ENCODE data around the gene PTCD1.

The PTCD1 gene, protein sequence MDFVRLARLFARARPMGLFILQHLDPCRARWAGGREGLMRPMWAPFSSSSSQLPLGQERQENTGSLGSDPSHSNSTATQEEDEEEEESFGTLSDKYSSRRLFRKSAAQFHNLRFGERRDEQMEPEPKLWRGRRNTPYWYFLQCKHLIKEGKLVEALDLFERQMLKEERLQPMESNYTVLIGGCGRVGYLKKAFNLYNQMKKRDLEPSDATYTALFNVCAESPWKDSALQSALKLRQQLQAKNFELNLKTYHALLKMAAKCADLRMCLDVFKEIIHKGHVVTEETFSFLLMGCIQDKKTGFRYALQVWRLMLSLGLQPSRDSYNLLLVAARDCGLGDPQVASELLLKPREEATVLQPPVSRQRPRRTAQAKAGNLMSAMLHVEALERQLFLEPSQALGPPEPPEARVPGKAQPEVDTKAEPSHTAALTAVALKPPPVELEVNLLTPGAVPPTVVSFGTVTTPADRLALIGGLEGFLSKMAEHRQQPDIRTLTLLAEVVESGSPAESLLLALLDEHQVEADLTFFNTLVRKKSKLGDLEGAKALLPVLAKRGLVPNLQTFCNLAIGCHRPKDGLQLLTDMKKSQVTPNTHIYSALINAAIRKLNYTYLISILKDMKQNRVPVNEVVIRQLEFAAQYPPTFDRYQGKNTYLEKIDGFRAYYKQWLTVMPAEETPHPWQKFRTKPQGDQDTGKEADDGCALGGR

DNA sequence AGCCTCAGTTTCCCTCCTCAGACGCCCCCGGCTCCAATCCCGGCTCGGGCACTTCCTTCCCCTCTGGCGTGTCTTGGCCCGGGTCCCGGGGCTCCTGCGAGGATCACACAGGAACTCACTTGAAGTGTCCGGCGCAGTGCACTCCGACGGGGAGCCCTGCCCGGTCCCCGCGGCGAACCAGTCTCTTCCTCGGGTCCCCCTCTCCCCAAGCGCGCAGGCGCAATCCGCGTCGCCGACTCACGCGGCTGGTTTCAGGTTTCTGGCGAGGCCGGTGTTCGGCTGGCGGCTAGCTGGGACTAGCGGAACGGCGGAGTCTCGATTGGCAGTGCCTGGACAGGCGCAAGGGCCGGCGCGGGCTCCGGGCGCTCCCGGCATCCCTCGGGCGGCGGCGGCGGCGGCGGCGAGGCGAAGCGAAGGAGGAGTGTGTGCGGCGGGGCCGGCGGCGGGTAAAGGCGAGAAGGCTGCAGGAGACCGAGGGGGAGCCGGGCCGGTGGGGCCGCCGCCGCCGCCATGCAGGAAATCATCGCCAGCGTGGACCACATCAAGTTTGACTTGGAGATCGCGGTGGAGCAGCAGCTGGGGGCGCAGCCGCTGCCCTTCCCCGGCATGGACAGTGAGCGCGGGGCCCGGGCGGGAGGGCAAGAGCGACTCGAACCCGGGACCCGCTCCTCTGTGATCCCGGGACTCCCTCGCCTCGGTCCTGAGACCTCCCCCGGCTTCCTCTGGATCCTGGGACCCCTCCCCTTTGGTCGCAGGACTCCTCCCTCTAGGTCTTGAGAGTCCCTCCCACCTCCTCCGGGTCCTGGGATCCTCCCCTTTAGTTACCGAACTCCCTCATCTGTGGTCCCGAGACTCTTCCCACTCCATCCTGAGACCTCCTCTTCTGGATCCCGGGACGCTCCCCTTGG, at the start of gene PTCD1, which contains the start of gene CPSF4:
Gene PTCD1 (minus strand): TSS at position 226 of the 908 bp plus-strand sequence. CDS start 3,556 bp downstream, outside the sequence.
Gene CPSF4 (plus strand): TSS at position 371 of the 908 bp plus-strand sequence. CDS start 140 bp downstream, at position 511.
- DNase-seq (ENCODE audit: low read depth) = peak; percentile 82

DNA sequence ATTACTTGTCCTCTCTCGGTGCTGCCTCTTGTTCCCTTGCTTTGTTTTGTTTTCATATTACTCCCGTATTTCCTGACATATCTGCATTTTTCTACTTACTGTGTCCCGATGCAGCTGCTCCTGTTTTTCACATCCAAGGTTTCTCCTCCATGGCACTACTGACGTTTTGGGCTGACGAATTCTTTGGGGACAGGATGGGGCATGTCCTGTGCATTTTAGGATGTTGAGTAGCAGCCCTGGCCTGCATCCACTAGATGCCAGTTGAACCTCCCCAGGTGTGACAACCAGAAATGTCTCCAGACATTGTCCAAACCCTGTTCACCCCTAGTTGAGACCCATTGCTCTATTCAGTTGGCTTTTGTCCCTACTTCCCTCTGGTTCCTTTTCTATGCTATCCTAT, 46.5 kb upstream of the PTCD1 start:
- no peak for DNase-seq (ENCODE audit: low read depth)

DNA sequence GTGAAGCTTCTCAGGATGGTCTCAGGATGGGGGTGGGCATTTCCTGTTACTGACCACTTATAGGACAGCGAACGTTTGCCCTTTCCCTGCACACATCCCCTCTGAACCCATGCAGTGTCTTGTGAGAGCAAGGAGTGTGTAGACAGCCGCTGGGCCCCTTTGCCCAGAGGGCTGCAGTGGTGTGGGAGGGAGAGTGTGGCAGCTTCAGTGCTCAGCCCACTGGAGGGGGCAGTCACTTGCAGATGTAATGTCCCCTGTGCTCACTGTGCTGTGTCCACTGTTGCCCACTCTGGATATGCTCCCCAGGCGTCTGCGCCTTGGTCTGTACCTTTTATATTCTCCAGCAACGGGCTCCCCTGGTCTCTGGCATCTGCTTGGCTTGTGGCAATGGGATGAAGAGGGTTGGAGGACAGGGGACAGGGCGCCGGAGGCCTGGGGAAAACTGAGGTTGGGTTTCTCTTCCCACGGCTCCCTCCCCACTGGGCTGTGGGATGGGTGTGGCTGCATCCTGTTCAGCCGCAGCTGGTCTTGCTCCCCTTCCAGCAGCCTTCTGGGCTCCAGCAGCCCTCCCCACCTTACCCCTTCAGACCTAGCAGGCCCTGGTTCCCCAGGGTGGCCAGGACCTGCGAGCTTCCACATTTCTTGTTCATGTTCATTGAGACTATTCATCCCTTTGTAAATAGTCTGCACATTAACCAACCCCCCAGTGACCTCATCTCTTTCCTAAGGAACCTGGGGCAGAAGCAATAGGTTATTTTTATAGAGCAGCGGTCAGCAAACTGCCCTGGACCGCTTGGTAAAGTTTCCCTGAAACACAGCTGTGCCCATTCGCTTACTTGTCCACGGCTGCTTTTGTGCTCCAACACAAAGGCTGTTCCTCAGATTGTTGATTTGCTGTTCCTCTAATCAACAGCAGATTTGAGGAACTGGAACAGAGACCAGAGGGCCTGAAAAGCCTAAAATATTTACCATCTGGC, 40.2 kb upstream of the PTCD1 start:
- no peak for DNase-seq (ENCODE audit: low read depth)

DNA sequence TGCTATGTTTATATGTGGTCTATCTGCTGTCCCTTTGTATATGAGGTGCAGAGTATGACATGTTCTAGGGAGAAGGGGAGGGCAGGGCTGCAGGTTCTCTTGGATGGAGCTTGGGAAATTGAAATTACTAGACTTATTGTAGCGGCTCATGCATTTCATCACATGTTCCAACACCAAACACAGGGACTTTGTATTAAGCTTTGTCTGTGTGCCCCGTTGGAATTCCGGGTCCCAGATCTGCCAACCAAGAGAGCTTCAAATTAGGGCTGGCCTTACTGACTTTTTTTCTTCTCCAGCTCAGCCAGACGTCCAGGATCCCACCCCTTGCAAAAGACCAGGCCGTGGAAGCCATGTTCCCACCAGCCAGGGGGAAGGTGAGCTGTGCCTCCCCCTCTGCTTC, 37.5 kb upstream of the PTCD1 start:
- no peak for DNase-seq (ENCODE audit: low read depth)

DNA sequence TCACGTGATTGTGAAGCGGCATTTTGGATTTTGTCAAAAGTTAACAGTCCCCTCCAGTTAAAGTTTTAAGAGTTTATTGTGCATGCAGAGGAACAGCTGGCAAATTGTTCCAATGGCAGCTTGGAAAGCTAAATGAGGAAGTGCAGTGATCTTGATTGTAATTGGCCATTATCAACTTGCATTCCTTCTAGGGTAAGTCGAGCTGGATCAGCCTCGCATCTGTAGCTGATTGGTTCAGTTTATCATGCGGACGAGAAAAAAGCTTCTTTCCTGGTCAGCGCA, 34.7 kb upstream of the PTCD1 start:
- DNase-seq (ENCODE audit: low read depth) = no peak

DNA sequence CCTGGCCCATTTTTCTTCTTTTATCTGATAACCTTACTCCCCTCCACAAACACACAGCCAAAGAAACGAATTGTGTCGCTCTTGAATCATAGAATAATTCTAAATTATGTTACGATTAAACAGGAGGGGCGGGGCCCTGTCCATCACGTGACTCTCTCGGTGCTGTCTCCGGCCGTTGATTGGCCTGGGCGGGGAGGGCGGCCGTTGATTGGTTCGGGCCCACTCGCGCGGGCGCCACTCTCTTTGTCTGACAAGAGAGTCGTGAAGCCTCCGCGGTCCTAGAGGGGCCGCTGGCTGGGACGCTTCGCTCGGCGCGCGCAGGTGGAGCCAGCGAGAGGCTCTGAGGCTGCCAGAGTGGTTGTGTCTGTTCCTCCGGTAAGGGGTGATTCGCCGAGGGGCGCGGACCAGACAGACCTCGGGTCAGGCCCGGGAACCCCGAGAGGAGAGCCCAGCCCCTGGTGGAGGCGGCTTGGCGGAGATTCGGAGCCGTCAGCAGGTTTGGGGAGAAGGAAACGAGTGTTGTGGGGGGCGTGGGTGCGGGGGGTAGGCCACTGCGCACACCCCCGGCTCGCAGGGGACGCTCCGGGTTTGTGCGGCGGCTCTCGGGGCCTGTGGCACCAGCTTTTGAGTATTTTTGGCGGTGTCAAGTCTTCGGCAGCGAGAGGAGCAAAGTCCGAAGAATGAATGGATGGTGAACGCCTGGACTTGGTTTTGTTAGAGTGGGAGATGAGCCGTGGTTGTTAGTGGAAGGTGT, 34.1 kb upstream of the PTCD1 start, which contains the start of gene ZNF789:
Gene ZNF789 (plus strand): TSS at position 330 of the 754 bp plus-strand sequence. CDS start 3,567 bp downstream, outside the sequence.
- peak; percentile 96 for DNase-seq (ENCODE audit: low read depth)

DNA sequence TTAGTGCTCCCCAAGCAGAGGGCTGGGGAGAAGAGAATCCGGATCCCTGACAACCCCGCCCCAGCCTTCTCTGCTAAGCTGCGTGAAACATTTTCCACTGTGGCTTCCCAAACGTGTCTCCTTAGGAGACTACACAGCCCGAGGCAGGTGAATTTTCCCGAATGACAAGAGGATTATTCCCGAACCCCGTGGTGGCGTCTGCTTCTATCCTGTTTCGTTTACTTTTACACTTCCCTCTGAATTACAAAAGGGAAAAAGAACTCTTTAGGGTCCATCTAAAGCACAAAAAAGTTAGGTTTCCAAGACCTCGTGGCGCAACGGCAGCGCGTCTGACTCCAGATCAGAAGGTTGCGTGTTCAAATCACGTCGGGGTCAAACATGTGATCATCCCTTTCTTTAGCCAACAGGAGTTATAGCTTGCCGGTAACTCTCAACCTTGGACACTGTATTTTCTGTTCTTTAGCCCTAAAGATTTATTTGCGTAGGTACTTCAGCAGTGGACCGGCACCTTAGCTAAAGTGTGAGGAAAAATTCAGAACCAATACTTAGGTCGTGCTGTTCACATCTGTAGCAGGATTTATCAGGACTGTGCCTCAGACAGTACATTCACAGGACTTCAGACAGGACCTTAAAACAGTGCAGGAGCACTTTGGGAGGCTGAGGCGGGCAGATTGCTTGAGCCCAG, 30.9 kb upstream of the PTCD1 start:
- no peak for DNase-seq (ENCODE audit: low read depth)

DNA sequence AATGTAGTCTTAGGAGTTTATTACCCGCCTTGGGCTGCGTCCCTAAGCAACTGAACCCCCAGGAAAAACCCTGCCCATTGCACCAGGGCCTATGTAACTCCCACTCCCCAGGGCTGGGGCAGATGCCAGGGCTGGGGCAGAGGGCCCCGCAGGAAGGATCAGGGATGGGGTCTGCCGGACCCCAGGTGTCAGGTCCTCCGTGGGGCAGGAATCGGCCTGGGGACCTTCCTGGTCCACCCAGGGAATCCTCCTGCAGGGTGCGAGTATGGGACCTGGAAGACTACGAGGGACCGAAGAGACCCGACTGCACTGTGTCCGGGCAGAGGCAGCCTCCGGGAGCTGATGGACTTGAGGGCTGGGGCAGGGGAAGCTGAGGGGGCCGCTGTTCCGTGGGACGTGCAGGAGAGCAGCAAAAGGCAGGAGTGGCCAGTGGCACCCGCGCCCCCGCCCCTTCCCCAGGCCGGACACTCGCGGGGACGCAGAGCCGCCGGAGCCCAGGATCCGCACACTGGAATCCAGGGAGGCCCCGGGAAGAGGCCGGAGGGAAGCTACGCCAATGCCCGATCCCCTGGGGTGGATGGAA, 29.8 kb upstream of the PTCD1 start:
- DNase-seq (ENCODE audit: low read depth) = no peak

DNA sequence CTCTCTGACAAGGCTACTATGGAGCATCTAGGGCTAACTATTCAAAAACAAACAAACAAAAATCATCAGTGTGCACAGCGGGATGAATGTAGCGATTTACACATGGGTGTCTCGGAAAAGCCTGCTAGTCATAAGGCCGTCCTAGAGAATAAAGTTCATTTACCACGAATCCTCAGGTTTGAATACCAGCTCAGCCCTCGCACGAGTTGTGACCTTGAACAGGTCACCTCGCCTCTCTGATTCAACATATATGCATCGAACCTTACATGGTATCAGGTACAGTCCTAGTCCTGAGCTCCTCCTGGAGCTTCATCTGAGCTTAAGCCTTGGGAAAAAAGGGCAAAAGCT, 26.8 kb upstream of the PTCD1 start:
- no peak for DNase-seq (ENCODE audit: low read depth)

DNA sequence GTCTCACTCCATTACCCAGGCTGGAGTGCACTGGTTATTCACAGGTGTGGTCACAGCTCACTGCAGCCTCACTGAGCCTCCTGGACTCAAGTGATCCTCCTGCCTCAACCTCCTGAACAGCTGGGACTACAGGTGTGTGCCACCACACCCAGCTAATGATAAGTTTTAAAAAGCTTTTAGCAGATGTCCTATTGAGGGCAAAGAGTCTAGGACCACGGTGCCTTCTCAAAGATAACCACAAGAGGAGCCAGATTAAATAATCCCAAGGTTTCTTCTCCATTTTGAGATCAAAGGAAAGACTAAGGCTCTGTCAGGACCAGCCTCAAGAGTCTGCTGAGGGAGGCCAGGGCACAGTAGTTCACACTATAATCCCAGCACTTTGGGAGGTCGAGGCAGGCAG, 22.6 kb upstream of the PTCD1 start:
- DNase-seq (ENCODE audit: low read depth) = no peak

DNA sequence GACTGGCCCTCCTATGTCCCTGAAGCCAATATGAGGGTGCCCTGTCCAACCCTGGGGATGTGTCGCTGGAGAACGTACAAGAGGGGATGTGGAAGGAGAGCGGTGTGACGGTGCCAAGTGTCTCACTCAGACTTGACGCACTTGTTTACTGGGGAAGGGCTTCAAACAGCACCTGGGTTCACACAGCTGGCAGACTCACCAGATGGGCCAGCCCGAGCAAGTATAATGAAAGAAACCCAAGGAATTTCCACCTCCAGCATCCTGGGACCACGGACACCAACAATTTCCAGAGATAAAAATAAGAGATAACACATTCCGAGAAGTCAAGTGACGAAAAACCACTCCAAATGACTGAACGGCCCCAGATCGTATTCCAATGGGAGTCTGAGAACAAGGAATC, 22.1 kb upstream of the PTCD1 start:
- DNase-seq (ENCODE audit: low read depth) = no peak

DNA sequence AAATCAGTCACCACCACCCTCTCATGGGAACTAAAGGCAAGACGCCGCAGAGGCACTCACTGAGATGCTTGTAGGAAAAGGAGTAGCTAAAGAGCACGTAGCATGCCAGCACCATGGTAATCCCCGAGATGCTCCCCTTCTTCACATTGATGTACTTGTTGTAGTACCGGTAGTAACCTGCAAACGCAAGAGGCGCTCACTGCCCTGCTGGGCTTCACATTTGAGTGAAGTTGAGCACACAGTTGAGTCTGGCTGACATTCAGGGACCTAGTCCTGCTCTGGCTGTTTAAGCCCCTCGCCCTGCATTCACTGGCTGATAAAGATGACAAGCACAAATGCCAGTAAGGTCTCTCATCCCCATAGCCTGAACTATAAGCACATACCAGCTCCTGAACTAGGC, 20.5 kb upstream of the PTCD1 start:
- DNase-seq (ENCODE audit: low read depth) = no peak

DNA sequence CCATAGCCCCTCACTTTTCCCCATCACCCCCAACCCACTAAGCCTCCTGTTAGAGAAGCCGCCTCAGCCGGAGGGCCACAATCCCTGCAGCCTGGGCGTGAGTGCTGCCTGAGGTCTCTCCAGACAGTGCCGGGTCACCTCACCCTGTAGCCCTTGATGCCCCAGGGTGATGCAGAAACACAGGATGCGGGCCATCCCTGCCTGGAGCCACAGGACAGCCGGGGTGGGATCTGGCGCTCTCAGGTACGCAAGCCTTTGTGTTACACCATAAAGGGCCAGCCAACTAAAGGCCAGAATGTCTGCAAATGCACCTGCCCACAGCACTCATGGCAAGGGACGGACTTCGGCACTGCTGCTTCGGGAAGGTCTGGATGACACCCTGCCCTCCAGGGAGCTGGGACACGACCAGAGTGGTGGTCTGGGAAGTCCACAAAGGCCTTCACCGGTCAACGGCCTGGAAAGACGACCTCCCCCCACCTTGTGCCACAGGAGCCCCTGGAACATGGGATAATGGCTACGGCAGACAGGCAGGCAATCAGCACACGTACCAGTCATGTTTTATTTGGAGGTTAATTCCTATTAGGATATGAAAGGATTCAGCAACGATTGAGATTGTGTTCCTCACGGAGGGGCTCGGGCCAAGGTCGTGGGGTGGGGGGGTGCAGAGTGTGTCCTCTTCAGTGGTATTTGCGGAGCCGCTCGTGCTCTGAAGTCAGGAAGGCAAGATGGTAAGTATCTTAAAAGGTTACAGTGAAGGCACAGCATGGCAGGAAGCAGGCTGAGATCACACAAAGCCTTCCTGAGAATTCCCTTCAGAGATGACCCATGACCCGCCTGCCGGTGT, 19.3 kb upstream of the PTCD1 start:
- DNase-seq (ENCODE audit: low read depth) = no peak

DNA sequence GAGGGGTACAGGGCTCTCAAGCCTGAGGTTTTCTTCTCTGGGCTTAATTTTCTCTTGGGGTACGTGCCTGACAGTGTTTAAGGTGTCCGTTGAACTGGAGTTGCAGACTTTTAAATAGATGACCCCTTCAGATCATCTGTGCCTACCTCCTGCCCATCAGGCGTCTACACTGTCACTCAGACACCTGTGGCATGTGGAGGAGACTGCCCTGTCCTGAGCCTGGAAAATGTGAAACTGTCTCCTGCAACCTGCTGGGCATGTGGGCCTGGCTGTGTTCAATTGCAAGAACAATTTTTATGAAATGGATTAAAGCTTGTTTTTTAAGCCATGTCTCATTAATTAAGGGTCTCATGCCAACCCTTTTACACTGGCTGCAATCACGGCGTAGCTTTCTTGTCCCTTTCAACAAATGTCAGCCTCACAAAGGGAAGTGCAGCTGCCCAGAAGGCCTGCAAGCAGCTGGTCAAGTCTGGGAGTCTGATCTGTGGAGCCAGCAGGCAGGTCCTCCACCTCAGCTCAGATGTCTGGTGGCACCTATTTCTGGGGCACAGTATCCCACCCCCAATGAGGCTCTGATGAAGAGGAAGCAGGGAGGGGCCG, 18.6 kb upstream of the PTCD1 start:
- no peak for DNase-seq (ENCODE audit: low read depth)

DNA sequence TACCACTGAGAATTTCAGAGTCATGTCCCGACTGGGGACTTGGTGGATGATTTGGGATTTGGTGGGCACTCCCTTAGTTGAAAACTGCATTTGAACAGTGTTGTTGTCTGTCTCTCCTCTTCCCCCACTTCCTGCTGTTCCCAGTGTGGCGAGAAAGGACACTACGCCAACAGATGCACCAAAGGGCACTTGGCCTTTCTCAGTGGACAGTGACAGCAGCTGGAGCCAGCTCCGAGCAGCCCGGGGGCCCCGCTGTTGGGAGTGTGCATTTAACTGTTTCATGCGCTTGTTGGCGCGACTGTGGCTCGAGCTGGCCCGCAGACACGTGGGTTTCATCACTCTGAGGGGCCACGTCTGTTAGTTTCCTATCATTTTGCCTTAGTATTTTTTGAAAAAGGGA, 17.7 kb upstream of the PTCD1 start:
- DNase-seq (ENCODE audit: low read depth) = no peak

DNA sequence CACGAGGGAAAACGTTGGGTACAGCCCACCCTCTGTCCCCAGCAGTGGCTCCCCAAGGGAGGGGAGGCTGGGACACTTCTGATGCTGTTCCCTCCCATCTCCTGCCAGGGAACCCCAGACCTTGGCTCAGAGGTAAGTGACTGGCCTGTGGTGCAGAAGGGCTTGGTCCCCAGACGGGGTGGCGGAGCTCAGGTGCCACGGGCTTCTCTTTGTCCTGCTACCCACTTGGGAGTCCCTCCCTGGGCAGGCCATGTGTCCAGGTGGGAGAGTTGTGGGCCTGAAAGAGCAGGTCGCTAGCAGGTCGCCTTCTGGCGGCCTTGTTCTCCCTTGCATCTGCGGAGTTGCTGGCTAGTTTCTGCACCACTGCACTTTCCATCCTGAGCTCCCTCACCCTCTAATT, 17.3 kb upstream of the PTCD1 start:
- no peak for DNase-seq (ENCODE audit: low read depth)

DNA sequence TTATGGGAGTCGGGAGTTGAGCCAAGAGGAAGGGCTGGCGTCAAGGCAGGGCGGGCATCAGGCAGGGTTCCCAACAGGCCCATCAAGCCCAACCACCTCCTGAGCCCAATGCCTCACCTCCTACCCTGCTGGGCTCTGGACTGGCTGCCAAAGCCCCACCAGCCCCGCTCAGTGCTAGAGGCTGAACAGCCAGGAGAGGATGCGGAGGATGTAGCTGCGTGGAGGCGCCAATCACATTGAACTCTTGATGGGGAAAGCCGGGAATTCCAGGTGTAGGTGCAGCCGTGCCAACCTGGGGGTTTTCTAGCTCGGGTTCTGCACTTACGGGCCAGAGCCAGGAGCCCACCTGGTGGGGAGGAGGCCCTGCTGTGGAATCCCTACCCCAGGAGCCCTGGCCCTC, 14.5 kb upstream of the PTCD1 start:
- DNase-seq (ENCODE audit: low read depth) = no peak

DNA sequence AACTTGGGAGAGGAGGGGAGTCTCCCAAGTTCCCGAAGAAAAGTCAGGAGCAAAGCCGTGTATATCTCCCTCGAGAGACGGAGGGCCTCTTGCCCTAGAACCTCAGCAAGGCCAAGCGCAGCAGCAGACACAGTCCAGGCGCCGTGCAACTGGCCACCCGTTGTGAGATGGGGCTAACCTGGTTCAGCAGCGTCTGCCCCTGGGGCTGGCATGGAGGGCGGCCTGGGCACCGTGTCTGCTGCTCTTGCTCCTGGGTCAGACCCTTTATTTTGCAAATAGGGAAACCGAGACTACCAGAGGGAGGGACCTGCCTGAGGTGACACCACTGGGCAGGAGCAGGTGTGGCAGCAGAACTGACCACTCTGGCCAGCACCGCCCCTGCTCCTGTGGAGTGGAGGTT, 13.9 kb upstream of the PTCD1 start:
- no peak for DNase-seq (ENCODE audit: low read depth)
